Measurements from ENCODE around the gene HLA-C.
"Not testable (repeated sequence)": the region's sequence is repeated elsewhere in the genome, so short reads cannot be mapped to it uniquely, and the experiment has no call there.

- TF ChIP-seq MAX (IDR thresholded peaks at IDR 0.05); POLR2A (IDR thresholded peaks at IDR 0.05; ENCODE audit: borderline replicate concordance, extremely low read depth, insufficient read depth, insufficient read length); CTCF (IDR thresholded peaks at IDR 0.05 in 2 of 3, conservative IDR thresholded peaks at IDR 0.05 in 1 of 3; ENCODE audit: borderline replicate concordance in 1 of 3, insufficient read depth in 1 of 3, low read depth in 2 of 3, low read length in 2 of 3); ZBTB33 (IDR thresholded peaks at IDR 0.05; ENCODE audit: extremely low read depth, insufficient replicate concordance, low read length); RAD21 (IDR thresholded peaks at IDR 0.05; ENCODE audit: low read depth); POLR2AphosphoS5 (IDR thresholded peaks at IDR 0.05; ENCODE audit: low read depth, low read length); REST (IDR thresholded peaks at IDR 0.05; ENCODE audit: low read depth); EZH2 (IDR thresholded peaks at IDR 0.05); ATF3 (IDR thresholded peaks at IDR 0.05): not testable (repeated sequence)
Observed at GRCh38 chr6:31234101-31234500, 37.8 kb downstream of the HLA-C start.
